HG03469 (cell line): ENCODE measurements around the gene ERFE.

Source experiments
- ATAC-seq: cut with Tn5 transposase; IDR thresholded peaks from one replicate; pipeline ENCODE4 v1.9.1; 2021; ENCODE audit warnings: mild to moderate bottlenecking, moderate library complexity, moderate number of reproducible peaks; ENCODE audit not compliant: unreplicated experiment

Gene ERFE

DNA sequence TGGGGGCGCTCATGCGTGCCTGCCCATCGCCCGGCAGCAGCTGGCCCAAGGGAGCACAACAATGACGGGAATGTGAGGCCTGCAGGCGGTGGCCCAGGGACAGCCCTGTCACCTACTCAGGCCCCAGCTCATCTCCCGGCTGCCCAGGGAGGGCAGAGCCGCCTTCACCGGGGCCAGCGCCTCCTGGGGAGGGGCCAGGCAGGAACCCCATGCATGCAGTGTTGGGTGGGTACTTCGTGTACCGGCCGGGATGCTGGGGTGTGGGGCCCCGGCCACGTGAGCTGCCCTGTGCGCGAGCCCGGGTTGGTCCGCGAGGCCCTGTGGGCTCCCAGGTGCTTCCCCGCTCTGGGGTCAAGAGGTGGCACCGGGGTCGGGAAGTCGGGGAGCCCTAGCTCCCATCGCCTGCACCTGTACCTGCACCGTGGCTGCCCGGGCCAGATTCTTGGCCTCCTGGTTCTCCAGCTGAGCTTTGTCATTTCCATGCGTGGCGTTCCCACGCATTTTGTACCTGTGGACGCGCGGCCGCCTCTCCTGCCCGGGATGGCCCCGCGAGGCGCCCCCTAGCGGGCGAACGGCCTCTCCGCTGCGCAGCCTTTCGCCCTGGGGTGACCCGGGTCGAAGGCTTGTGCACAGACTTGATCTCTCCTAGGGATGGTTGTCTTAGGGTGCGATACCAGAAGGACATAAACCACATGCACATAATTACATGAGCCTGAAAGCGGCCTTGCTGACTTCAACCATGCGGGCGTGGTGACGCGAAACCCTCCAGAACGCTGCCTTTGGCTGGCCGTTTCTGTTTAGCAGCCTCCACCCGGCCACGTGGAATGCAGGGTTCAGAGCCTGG is 19.4 kb upstream of the ERFE start:
- no peak for ATAC-seq

DNA sequence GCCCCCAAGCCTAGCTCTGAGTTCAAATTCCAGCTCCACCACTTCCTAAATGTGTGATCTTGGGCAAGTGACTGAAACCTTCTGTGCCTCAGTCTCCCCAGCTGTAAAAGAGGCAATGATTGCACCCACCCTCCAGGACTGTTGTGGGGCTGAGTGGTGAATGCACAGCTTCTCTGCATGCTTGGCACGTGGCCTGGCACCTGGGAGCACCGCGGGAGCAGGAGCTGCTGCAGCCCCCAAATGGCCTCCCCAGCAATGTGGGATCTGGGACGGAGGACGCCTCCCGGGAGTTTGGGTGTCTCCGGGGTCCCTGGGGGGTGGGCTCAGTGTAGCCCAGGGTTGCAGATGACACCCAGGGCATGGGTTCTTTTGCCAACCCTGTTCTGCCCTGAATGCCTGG is 18.7 kb upstream of the ERFE start:
- no peak for ATAC-seq

DNA sequence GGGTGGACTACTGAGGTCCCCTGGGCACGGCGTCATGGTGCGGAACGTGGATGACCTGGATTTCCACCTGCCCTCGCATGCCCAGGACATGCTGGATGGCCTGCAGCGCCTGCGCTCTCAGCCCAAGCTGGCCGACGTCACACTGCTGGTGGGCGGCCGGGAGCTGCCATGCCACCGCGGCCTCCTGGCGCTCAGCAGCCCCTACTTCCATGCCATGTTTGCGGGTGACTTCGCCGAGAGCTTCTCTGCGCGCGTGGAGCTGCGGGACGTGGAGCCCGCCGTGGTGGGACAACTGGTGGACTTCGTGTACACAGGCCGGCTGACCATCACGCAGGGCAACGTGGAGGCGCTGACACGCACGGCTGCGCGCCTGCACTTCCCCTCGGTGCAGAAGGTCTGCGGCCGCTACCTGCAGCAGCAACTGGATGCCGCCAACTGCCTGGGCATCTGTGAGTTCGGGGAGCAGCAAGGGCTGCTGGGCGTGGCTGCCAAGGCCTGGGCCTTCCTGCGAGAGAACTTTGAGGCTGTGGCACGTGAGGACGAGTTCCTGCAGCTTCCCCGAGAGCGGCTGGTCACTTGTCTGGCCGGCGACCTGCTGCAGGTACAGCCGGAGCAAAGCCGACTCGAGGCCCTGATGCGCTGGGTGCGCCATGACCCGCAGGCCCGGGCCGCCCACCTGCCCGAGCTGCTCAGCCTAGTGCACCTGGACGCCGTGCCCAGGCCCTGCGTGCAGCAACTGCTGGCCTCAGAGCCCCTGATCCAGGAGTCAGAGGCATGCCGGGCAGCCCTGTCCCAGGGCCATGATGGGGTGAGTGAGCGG is 17.8 kb upstream of the ERFE start:
- ATAC-seq, result no peak

DNA sequence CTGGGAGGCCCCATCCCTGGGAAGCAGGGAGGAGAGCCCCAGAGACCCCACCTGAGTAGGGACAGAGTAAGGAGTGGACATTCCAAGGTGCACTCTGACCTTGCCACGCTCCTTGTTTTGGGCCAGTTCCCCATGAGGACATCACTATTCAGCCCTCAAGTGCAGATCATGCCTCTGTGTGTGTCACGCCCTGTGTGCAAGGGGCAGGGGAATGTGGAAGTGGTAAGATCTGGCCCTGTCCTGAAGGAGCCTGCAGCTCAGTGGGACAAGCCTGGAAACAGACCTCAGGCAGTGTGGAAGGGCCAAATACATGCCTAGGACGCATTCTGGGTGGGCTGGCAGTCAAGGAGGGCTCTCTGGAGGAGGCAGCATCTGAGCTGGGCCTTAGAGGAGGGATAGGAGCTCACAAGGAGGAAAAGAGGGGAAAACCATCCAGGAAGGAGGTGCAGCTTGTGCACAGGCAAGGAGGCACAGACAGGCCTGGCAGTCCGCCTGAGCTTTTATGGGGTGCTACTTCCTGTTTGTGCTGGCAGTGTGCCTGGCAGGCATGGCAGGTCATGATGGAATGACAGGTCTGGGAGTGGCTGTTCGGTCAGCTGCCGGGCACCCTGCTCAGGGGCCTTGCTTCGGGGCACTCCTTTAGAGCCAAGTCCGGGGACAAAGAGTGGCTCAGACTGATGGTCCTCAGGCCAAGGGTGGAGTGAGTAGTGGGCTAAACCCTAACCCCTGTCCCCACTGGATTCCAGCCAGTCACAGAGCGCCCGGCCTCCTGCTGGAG is 17.0 kb upstream of the ERFE start:
- no peak for ATAC-seq

DNA sequence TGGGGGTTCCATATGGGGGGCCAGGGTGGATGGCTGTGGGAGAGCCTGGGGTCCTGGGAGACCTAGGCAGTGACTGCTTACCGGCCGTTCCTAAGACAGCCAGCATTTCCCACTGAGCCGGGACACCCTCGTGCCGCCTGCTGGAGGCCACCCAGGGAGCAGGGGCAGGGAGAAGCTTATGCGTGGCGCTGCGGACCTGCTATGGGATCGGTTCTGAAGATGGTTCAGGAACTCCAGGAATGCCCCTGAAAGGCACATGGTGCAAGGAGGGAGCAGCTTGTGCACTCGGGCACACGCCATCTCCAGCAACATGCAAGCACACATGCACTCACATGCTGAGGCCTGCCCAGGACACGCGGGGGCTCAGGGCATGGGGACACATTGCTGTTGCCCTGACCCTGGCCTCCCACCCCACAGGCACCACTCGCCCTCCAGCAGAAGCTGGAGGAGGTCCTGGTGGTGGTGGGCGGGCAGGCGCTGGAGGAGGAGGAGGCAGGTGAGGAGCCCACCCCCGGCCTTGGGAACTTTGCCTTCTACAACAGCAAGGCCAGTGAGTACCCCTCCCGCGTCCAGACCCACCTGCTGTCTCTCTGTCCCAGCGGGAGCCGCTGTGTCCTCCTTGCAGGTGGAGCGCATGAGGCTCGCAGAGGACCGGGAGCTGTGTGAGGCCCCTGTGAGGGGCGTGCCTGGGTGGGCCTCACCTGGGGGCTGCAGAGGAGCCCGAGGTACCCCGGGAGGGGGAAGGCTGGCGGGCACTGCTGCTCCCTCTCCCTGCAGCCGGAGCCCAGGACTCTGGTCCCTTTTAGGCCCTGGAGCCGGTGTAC is 16.2 kb upstream of the ERFE start:
- ATAC-seq, result no peak

DNA sequence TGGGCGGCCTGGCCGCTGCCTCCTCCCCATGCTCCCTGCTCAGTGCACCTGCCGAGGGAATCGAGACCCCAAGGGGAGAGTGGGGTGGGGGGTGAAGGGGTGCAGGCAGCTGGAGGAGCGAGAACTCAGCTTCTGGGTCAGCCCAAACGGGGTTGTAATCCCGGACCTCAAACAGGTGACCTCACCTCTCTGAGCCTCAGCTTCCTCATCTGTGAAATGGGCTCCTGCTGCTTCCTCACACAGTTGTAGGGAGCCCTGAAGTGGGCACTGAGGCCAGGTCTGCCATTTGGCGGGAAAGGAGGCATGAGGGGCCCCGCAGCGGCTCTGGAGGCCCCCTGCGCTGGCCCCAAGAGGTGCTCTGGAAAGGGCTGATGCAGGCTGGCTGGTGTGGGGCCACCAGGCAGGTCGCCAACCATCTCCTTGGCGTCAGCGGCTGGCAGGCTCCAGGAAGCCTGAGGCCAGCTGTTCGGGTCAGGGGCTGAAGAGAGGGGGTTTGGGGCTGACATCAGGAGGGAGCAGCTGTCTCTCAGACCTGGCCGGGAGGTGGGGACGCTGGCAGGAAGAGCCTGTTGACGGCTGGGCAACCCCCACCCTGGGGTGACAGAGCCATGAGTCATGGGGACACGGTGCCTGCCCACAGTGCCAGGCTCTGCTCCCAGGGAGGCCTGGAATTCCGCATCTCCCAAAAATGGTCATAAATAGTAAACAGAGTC is 15.4 kb upstream of the ERFE start:
- ATAC-seq, result no peak

DNA sequence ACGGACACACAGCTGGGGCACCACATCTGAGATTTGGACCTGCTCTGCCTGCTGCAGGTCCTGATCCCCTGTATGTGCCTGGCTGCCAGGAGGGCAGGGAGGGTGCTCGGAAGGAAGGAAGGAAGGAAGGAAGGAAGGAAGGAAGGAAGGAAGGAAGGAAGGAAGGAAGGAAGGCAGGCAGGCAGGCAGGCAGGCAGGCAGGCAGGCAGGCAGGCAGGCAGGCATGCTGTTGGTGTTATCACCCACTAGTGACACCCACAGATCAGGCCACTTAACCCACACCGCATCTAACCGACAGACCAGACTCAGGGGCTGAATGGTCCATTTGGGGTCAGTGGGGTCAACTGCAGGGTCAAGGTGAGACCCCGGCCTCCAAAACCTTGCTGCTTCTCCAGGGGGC is 14.5 kb upstream of the ERFE start:
- ATAC-seq, result no peak

DNA sequence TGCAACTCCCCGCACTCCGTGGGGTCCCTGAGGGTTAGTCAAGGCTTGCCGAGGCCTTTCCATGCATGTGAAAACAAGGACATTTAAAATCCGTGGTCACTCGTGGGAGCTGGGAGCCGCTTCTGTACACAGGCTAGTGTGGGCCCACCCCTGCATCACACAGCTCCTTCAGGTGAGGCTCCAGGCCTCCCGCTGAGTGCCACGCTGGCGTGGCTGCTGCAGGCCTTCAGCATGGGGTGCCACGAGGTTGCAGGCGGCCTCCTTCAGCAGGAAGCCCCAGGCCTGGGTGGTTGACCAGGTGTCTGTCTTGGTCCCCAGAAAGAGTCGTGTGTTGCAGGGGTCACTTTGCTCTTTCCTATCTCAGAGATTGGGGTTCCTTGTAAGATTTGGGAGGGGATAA is 13.7 kb upstream of the ERFE start:
- ATAC-seq, result no peak

DNA sequence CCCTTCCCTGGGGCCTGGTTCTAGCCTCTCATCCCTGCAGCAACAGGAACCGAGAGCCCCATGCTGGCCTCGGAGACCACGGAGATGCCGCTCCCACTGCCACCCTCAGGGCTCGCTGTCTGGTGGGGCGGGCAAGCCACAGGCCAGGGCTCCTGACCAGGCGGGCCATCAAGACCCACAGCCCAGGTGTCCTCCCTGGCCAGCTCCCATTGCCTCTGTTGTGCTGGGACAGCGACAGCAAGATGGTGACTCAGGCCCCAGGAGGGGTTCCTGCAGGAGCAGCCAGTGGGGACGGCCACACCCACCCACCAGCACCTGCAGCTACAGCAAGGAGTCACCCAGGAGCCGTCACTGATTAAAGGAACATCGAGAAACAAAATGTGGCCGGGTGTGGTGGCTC is 12.9 kb upstream of the ERFE start:
- ATAC-seq, result no peak

DNA sequence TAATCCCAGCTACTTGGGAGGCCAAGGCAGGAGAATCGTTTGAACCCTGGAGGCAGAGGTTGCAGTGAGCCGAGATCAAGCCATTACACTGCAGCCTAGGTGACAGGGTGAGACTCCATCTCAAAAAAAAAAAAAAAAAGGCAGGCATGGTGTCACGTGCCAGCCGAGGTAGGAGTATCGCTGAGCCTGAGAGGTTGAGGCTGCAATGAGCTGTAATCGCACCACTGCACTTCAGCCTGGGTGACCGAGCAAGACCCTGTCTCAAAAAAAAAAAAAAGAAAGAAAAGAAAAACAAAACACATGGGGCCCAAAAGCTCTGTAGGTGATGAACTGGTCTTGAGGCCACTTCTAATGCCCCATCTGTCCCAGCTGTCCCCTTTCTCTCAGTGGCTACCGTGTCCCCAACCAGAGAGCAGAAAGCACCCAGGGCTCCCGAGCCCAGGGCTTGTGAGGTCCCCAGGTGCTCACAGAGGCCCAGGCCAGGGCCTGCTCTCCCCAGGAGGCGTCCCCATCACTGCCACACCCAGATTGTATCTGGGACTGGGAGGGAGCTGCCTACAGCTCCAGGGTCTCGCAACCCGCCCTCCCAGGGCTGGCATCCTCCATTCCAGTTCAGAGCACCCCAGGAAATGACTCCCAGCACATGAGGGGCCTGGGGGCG is 11.8 kb upstream of the ERFE start:
- ATAC-seq, result no peak

DNA sequence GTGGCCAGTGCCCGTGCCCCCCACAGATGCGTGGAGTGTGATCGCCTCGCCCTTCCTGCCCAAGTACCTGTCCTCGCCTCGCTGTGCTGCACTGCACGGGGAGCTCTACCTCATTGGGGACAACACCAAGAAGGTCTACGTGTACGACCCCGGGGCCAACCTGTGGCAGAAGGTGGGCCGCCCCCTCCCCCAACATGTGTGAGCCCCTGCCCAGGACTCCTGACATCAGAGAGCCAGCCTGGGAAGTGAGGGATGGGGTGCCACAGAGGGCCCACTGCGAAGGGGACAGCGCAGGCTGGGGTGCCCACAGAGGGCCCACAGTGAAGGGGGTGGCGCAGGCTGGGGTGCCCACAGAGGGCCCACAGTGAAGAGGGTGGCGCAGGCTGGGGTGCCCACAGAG is 9.8 kb upstream of the ERFE start:
- no peak for ATAC-seq

DNA sequence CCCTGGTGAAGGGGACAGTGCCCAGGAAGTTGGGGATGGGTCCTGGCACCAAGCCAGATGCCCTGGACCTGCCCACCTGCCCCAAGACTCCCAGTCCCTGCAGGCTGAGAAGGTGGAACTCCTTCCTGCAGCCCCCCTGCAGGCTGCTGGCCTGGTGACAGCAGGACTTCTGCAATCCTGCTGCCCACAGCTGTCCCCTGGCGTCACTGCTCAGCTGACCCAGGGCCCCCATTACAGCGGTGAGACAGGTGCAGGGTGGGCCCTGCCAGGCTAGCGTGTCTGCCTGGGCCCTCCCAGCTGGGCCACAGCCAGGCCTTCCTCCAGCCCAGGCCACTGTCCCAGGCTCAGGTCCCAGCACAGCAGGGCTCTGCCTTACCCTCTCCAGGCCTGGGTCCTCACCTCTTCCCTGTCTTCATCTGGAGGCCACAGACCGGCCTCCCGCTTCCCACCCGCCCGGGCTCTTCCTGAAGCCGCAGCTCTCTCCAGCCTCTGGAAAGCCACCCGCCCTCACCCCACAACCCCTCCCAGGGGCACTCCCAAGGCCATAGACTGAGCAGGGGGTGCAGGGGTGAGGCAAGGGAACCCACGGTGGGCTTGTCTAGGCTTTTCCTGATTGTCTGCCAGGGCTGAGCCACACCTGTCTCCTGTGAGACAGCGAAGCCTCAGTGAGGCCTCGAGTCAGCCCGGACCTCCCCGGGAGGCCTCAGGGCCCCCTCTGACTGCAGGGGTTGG is 8.8 kb upstream of the ERFE start:
- ATAC-seq, result no peak

DNA sequence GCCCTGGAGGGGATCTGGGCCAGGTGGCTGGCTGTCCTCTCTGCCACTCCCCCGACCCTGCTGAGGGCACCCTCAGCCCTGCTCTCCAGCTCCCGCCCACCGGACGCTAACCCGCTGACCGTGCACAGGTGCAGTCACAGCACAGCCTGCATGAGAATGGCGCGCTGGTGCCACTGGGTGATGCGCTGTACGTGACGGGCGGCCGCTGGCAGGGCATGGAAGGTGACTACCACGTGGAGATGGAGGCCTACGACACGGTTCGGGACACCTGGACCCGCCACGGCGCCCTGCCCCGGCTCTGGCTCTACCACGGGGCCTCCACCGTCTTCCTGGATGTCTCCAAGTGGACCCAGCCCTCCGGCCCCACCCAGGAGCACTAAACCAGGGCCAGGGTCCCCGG is 8.1 kb upstream of the ERFE start:
- no peak for ATAC-seq

DNA sequence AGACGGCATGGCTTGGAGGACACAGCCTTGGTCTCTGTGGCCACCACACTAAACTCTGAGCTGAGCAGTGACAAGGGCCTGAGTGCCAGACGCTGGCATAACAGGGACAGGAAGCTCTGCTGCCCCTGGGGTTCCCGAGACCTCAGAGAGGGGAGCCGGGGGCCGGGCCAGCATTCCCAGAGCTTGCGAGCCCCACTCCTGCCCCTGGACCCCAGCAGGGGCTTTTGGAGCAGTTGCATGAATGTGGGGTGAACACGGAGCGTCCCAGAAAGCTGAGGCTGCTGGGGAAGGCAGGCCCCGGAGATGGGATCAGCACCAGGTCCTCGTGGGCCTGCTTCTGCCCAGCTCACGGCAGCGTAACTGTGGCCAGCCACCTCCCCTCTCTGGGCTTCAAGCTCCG is 7.6 kb upstream of the ERFE start:
- no peak for ATAC-seq

DNA sequence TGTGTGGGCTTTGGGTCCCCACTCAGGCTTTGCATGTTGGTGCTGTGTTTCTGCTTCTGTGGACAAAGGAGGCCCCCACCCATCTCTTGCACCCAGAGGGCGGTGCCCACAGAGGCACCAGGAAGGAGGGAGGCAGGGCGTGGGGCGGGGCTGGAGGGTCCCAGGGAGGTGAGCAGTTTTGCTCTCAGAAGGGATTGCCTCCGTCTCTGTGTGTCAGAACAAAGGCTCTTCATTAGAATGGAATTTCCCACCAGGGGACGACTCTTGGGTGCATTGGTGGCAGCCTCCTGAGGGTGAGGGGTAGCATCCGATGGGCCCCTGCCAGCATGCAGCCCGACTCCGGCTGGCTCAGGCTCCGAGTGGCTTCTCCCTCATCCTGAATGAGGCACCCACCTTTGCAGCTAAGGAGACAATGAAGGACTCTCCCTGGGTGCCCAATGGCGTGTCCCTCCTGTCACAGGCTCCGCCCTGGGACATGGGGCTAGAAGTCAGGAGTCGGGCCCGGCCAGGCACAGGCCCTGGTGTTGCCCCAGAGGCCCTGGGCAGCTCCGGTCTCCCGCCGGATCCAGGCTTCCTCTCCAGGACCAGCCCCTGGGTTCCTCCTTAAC is 7.0 kb upstream of the ERFE start:
- no peak for ATAC-seq

DNA sequence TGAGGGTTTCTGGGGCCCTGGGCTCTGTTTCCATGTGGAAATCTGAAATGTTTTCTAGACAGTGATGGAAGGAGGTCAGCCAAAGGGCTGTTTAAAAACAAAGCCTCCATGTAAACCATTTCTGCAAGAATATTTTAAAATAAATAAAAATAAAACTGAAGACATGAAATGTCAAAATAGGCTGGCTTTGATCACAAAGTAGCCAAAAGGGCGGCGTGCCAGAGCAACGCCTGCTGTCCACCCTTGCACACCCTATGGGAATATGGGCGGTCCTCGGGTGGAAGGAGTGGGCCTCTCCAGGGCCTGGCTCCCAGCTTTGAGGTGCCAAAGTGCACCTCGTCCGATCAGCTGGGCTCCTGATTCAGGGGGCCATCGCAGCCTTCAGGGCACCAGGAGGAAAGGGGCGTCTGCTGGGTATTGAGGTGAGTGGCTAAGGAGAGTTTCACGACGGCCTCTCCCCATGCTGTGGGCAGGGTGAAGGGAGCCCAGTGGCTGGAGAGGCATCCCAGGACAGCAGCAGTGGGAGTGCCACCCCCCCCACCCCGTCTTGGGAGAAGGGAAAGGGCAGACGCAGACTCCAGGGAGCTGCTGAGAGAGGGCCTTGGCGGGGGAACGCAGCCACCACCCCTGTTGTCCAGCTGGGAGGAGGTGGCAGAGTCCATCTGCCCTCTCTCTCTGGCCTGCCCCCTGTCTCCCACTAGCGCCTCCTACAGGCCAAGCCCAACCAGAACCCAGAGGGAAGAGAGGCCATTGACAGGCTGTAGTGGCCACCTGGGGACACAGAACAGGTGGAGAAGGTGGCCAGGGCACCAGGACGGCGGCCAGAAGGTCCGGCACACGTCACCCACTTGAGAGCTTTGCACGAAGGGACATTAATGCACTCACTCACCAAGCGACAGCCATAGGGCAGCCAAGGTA is 5.7 kb upstream of the ERFE start:
- no peak for ATAC-seq

DNA sequence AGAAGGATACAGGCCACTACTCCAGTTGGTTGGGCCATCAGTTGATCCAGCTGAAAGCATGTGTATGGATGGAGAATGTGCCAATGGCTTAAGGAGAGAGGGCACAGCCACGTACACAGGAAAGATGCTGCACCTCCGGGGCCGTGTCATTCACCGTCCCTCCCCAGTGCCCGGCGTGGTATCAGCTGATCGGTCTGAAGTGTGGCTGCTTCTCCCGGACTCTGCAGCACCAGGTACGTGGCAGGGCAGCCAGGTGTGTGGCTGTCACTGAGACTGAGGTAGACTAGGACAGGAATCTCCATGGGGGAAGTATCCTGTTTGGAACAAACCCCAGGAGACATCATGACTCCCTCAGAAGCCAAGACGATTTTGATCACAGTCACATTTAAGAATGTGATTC is 4.2 kb upstream of the ERFE start:
- ATAC-seq, result no peak
